HG02759 (cell line): Measurements from ENCODE around the gene NPIPB5.
"Not testable (repeated sequence)": the region's sequence is repeated elsewhere in the genome, so short reads cannot be mapped to it uniquely, and the experiment has no call there.

Experiments
- ATAC-seq: cut with Tn5 transposase; IDR thresholded peaks from one replicate; pipeline ENCODE4 v1.9.1; 2021; ENCODE audit warnings: mild to moderate bottlenecking, moderate library complexity; ENCODE audit not compliant: unreplicated experiment

Gene NPIPB5

GRCh38 chr16:22510591-22510990 is at the start of gene NPIPB5:
TSS of gene NPIPB5 (plus strand) at chr16:22510891. CDS start at chr16:22513802, 2,911 bp downstream.
- ATAC-seq = not testable (repeated sequence)

- not testable (repeated sequence) for ATAC-seq
These were observed 41.8 kb upstream of the NPIPB5 start for GRCh38 chr16:22468846-22469245.

- not testable (repeated sequence) for ATAC-seq
These were observed 27.3 kb downstream of the NPIPB5 start for GRCh38 chr16:22537996-22538395.

GRCh38 chr16:22544809-22545208 is 34.1 kb downstream of the NPIPB5 start:
- ATAC-seq = not testable (repeated sequence)

- ATAC-seq = not testable (repeated sequence)
These were observed 35.9 kb downstream of the NPIPB5 start for GRCh38 chr16:22546630-22547029.

GRCh38 chr16:22547170-22547765 is 36.6 kb downstream of the NPIPB5 start:
- not testable (repeated sequence) for ATAC-seq

GRCh38 chr16:22549853-22550252 is 39.2 kb downstream of the NPIPB5 start:
- not testable (repeated sequence) for ATAC-seq

- ATAC-seq = not testable (repeated sequence)
These were observed 40.5 kb downstream of the NPIPB5 start for GRCh38 chr16:22551143-22551542.

GRCh38 chr16:22551651-22552050 is 41.0 kb downstream of the NPIPB5 start:
- not testable (repeated sequence) for ATAC-seq

- ATAC-seq = not testable (repeated sequence)
These were observed 46.1 kb downstream of the NPIPB5 start for GRCh38 chr16:22556759-22557158.
